SH-SY5Y (cell line): ENCODE measurements around the gene CMTM3.

Source experiments
- GATA2 ChIP-seq: IDR thresholded peaks from 2 replicates; pipeline ENCODE4 v1.6.1; 2011; ENCODE audit warnings: mild to moderate bottlenecking, low read depth, low read length
- GATA3 ChIP-seq: IDR thresholded peaks from 2 replicates; pipeline ENCODE4 v1.6.1; 2011; ENCODE audit warnings: low read depth, mild to moderate bottlenecking, low read length, moderate library complexity

Gene CMTM3

GRCh38 chr16:66576296-66576695 is 28.2 kb upstream of the CMTM3 start:
- no peak for TF ChIP-seq GATA3
- no peak for TF ChIP-seq GATA2

GRCh38 chr16:66578651-66579531 is 25.6 kb upstream of the CMTM3 start, which contains the start of gene CMTM2:
CMTM2 (plus strand) TSS chr16:66579463; CDS start chr16:66579608, 145 bp downstream.
- no peak for TF ChIP-seq GATA3
- no peak for TF ChIP-seq GATA2

- TF ChIP-seq GATA2 (no peak), GATA3 (no peak)
These were observed 23.8 kb upstream of the CMTM3 start for GRCh38 chr16:66580605-66581209.

- TF ChIP-seq GATA2 (no peak), GATA3 (no peak)
These were observed 23.1 kb upstream of the CMTM3 start for GRCh38 chr16:66581246-66581952.

GRCh38 chr16:66585481-66586239 is 18.8 kb upstream of the CMTM3 start:
- TF ChIP-seq GATA2 (no peak), GATA3 (no peak)

- TF ChIP-seq GATA2 (no peak), GATA3 (no peak)
These were observed 16.5 kb upstream of the CMTM3 start for GRCh38 chr16:66587881-66588600.

- TF ChIP-seq GATA2 (no peak), GATA3 (no peak)
These were observed 15.4 kb upstream of the CMTM3 start for GRCh38 chr16:66588981-66589713.

GRCh38 chr16:66590322-66590721 is 14.2 kb upstream of the CMTM3 start:
- no peak for TF ChIP-seq GATA2
- TF ChIP-seq GATA3 = no peak

- no peak for TF ChIP-seq GATA2
These were observed 13.5 kb upstream of the CMTM3 start for GRCh38 chr16:66591018-66591417.

GRCh38 chr16:66592241-66592640 is 12.3 kb upstream of the CMTM3 start:
- TF ChIP-seq GATA3 (no peak), GATA2 (no peak)

GRCh38 chr16:66592814-66593213 is 11.7 kb upstream of the CMTM3 start:
- TF ChIP-seq GATA2 = no peak
- TF ChIP-seq GATA3 = no peak

GRCh38 chr16:66594739-66595138 is 9.8 kb upstream of the CMTM3 start:
- TF ChIP-seq GATA3 (no peak), GATA2 (no peak)
